GM12873 (cell line): Measurements from ENCODE around the gene TNS1.

Experiments used
- TF ChIP-seq, protein P1 (sequence below): IDR thresholded peaks from 2 replicates; pipeline ENCODE4 v1.5.1; 2012; ENCODE audit warnings: low read depth, mild to moderate bottlenecking, moderate library complexity, low read length, control low read depth; ENCODE audit not compliant: insufficient read depth; ENCODE audit errors: missing control alignments

TNS1 gene

DNA sequence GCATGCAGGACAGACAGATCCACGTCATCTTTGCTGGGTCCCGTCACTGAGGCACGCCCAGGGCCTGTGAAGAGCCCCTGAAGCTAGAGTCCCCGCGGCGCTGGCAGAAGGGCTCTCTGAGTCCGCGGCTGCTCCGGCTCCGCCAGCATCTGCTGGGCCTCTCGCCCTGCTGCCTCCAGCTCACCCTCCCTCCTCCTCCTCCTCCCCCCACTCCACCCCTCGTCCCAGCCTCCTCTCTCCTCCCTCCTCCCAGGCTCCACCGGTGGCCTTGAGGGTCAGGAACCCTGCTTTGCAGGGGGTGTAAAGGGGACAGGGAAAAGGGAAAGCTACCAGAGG, at the start of gene TNS1:
TNS1 (minus strand) TSS at position 151 of the 336 bp plus-strand sequence; CDS start at position 28, 123 bp downstream.
- TF ChIP-seq, protein P1, sequence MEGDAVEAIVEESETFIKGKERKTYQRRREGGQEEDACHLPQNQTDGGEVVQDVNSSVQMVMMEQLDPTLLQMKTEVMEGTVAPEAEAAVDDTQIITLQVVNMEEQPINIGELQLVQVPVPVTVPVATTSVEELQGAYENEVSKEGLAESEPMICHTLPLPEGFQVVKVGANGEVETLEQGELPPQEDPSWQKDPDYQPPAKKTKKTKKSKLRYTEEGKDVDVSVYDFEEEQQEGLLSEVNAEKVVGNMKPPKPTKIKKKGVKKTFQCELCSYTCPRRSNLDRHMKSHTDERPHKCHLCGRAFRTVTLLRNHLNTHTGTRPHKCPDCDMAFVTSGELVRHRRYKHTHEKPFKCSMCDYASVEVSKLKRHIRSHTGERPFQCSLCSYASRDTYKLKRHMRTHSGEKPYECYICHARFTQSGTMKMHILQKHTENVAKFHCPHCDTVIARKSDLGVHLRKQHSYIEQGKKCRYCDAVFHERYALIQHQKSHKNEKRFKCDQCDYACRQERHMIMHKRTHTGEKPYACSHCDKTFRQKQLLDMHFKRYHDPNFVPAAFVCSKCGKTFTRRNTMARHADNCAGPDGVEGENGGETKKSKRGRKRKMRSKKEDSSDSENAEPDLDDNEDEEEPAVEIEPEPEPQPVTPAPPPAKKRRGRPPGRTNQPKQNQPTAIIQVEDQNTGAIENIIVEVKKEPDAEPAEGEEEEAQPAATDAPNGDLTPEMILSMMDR = no peak

DNA sequence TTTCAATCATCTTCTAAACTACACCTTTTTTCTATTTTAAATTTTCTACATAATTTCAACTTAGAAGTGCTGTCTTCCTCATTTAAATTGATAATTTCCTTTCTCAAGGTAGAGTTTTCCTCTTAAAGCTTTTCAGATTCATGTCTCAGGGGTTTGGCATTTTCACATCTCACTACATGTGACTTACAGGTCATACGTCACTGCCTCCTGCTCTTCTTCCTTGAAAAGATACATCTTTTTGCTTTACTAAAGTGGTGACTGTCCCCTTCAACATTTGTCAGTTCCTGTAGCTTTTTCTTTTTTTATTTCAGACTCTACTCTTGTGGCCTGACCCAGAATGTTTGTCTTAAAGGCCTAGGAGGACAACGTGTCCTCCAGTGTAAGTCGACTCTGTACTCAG, 49.1 kb upstream of the TNS1 start:
- TF ChIP-seq, protein P1 = no peak

DNA sequence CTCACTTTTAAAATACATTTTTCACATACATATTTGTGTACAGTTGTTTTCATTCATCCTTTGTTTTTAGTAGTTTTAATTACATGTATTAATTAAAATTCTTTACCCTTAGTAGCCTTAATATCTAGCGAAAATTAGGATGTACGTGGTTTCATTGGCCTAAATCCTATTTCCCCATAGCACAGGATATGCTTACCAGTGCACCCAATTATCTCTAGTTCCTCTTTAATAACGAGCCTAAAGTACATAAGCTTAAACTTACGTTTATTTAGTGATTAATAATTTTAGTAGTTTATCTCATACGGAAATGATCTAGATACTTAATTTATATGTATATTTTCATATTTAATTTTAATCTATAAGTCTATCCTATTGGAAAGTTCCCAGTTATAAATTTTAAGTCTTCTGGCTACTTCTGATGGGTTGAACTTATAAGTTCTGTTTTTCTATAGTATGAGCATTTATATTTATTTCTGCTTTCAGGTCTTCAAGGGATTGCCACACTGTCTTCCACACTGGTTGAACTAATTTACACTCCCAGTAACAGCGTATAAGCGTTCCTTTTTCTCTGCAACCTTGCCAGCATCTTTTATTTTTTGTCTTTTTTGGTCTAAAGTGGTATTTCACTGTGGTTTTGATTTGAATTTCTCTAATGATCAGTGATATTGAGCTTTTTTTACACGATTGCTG, 44.9 kb upstream of the TNS1 start:
- TF ChIP-seq, protein P1 = no peak

DNA sequence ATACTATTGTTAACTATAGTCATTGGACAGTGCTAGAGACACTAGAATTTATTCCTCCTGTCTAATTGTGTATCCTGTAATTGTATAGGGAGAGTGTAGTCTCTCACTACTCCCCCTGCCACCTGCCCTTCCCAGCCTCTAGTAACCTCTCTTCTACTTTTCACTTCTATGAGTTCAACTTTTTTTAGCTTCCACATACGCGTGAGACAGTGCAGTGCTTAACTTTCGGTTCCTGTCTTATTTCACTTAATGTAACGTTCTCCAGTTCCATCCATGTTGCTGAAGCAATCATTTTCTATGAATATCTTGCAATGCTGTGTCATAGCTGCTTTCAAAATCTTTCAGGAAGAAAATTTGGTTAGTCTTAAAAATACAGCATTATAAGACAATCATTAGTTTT, 43.4 kb upstream of the TNS1 start:
- TF ChIP-seq, protein P1 = no peak

DNA sequence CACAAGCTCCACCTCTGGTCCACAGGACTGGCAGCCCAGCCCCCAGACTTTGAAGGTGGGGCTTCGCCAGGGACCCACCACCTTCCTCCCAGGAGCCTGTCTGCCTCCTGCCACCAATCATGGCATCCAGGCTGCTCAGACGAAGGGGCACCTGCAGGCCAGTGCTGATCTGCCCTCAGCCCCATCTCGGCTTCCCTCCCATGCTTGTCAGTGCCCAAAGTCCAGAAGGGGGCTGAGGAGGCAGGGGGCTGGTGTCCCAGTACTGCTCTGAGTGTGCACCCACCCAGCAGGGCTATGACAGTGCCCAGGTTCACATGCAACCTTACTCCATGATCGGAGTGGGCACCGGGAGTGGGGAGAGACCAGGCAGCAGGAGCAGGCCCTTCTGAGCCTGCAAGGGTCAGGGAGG, 40.9 kb upstream of the TNS1 start:
- TF ChIP-seq, protein P1 = no peak

DNA sequence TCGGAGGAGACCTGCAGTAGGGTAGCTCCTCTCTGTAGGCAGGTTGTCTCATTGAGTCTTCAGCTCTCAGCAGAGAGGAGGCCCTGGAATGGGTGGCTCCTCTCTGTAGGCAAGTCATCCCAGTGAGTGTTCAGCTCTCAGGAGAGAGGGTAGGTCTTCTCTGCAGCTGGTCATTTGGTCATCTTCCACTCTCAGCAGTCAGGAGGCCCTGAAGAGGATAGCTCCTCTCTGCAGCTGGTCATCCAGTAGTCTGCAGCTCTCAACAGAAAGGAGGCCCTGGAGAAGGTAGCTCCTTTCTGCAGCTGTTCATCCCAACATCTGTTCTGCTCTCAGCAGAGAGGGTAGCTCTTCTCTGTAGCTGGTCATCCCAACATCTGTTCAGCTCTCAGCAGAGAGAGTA, 40.3 kb upstream of the TNS1 start:
- TF ChIP-seq, protein P1 = no peak

DNA sequence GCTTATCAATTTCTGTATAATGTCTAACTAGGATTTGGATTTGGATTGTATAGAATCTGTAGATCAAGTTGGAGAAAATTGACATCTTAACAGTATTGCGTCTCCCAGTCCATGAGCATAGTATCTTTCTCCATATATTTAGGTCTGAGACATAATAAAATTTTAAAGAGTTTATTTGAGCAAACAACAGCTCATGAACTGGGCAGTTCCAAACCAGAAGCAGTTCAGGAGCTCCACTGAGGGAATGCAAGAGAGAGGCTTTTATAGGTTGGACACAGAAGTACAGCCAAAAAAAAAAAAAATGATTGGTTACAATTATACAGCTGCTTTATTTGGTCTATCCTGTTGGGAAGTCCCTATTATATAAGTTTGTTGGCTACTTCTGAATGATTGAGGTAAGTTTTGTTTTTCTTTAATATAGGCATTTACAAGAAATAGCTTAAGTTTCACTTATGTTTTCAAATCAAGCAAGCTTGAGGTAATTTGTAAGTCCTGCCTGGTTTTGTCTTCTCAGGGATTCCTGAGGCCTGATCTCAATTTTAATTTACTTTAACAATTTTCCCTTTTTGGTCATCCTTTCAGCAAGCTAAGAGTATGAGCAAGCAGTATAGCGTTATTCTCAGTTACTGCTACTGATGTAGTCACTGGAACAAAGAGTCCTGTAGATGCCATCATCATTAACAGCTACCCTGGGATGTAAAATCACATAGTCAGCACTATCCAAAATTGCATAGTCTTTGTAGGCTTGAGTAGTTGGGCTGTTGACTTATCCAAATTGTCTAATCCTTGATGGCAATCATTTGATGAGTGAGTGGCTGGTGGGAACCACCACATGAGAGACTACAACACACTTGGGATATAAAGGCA, 38.7 kb upstream of the TNS1 start:
- TF ChIP-seq, protein P1 = no peak
